Parathyroid adenoma (tissue), 2 donors: Measurements from ENCODE around the gene ELL.
A peak's percentile ranks its signal among the peaks of the same experiment; 100 is the strongest.

ENCODE experiments used
- H2AFZ ChIP-seq: fragments of 300-600 bp; sonication (generic); one replicate; pipeline ENCODE4 v1.7.0; 2017; ENCODE audit warnings: antibody characterized with exemption, mild to moderate bottlenecking
- H3K27ac ChIP-seq: fragments of 300-600 bp; sonication (generic); one replicate; pipeline ENCODE4 v1.7.0; 2017
- H3K27me3 ChIP-seq: fragments of 300-600 bp; sonication (generic); one replicate; pipeline ENCODE4 v1.7.0; 2017; ENCODE audit warnings: low read length; ENCODE audit not compliant: control insufficient read depth, insufficient read depth
- H3K36me3 ChIP-seq: fragments of 300-600 bp; sonication (generic); one replicate; pipeline ENCODE4 v1.7.0; 2017; ENCODE audit warnings: low read length; ENCODE audit not compliant: control insufficient read depth, insufficient read depth
- H3K4me1 ChIP-seq: fragments of 300-600 bp; sonication (generic); one replicate; pipeline ENCODE4 v1.7.0; 2017; ENCODE audit warnings: control low read depth
- H3K4me2 ChIP-seq: fragments of 300-600 bp; sonication (generic); one replicate; pipeline ENCODE4 v1.7.0; 2017; ENCODE audit warnings: low read length
- H3K4me3 ChIP-seq: fragments of 300-600 bp; sonication (generic); one replicate; pipeline ENCODE4 v1.7.0; 2017; ENCODE audit warnings: low read depth, low read length
- H3K79me2 ChIP-seq: fragments of 300-600 bp; sonication (generic); one replicate; pipeline ENCODE4 v1.7.0; 2017; ENCODE audit warnings: control low read depth
- H3K9ac ChIP-seq: fragments of 300-600 bp; sonication (generic); one replicate; pipeline ENCODE4 v1.7.0; 2017; ENCODE audit warnings: mild to moderate bottlenecking
- H3K9me3 ChIP-seq: fragments of 300-600 bp; sonication (generic); one replicate; pipeline ENCODE4 v1.7.0; 2017; ENCODE audit warnings: low read length; ENCODE audit not compliant: control insufficient read depth
- CTCF ChIP-seq: fragments of 300-600 bp; sonication (generic); IDR thresholded peaks from one replicate; pipeline ENCODE4 v1.7.0; 2017; ENCODE audit warnings: antibody characterized with exemption, mild to moderate bottlenecking
- donor health status: primary hyperparathyroidism.

Gene ELL

DNA sequence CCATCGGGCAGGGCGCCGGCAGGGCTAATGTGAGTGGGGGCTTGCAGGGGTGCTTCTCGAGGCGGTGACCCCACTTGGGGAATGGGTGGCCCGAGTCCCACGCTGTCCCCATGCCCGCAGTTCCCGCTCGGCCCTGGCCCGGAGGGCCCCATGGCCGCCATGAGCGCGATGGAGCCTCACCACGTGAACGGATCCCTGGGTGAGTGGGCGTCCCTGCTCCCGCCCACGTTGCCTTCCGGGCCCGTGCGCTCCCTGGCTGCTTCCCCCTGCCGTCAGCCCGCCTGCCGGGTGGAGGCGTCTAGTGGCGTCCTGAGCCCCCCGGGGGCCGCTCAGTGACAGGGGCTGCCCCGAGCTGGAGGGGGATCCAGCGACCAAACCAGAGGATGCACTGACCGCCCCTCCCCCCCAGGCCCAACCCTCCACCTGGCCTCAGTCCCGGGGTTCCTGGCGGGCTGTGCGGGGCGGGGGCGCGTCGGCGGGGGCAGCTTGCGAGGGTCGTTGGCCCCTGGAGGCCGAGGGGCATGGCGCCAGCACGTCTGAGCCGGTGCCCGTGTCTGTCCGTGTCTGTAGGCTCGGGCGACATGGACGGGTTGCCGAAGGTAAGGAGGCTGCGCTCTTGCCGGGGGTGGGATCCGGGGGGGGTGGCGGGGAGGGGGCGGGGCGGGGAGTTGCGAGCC is 88.7 kb downstream of the ELL start:
- no peaks in the 10 kb centered on the region for H3K9me3 ChIP-seq
- TF ChIP-seq CTCF: no peak
- no peak overlapping the region for H3K9ac ChIP-seq

DNA sequence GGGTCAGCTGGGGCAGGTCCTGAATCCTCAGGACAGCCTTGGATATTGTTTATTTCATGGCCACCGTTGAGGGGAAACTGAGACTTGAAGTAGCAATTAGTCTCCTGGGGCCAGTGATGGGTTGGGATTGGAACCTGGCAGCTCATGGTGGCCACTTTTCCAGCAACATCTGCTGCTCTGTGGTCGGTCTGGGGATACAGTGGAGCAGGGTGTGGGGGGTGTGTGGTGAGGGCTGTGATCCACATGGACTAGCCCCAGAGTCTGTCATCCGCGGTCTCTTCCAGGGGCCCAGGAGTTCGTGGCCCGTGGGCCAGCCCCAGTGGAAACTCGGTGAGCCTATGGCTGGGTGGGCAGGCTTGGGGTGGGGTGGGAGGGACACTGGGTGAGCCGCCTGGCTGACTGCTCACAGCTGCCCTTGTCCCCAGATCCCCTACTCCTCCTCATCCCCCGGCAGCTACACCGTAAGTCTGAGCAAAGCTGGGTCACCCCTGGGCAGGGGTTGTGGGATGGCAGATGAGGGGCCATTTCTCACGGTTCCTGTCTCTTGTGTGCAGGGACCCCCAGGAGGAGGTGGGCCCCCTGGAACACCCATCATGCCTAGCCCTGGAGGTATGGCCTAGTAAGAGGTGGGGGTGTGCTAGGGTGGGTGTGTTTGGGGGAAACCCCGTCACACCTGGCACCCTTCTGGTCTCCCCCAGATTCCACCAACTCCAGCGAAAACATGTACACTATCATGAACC is 89.4 kb downstream of the ELL start:
- H3K9me3 ChIP-seq: no peaks in the 10 kb centered on the region
- TF ChIP-seq CTCF: no peak
- no peaks in the 10 kb centered on the region for H3K27me3 ChIP-seq
- H2AFZ ChIP-seq: peak overlapping the region; percentile 75
- H3K4me2 ChIP-seq: peak overlapping the region; percentile 93
- peak overlapping the region; percentile 78 for H3K4me3 ChIP-seq
- peak overlapping the region; percentile 84 for H3K27ac ChIP-seq
- no peak overlapping the region for H3K9ac ChIP-seq
- H3K4me1 ChIP-seq: peaks cover 19% of the 10 kb centered on the region
- no peaks in the 10 kb centered on the region for H3K36me3 ChIP-seq
- H3K79me2 ChIP-seq: peaks cover 7% of the 10 kb centered on the region

More for the DNA sequence above, 88.7 kb downstream of the ELL start:
- peak overlapping the region; percentile 84 for H3K27ac ChIP-seq
- H2AFZ ChIP-seq: peak overlapping the region; percentile 75
- peaks cover 7% of the 10 kb centered on the region for H3K79me2 ChIP-seq
- H3K4me3 ChIP-seq: peak overlapping the region; percentile 78
- H3K4me1 ChIP-seq: peaks cover 19% of the 10 kb centered on the region
- no peaks in the 10 kb centered on the region for H3K36me3 ChIP-seq
- H3K4me2 ChIP-seq: peak overlapping the region; percentile 93
- H3K27me3 ChIP-seq: no peaks in the 10 kb centered on the region

GRCh38 chr19:18431351-18432197 is 90.3 kb downstream of the ELL start:
- Histone ChIP-seq H3K9me3 (no peaks in the 10 kb centered on the region), H2AFZ (no peak overlapping the region), H3K27ac (no peak overlapping the region), H3K4me3 (no peak overlapping the region), H3K9ac (no peak overlapping the region), H3K36me3 (no peaks in the 10 kb centered on the region), H3K27me3 (no peaks in the 10 kb centered on the region), H3K4me2 (peak overlapping the region; percentile 2), H3K79me2 (peaks cover 7% of the 10 kb centered on the region), H3K4me1 (peaks cover 19% of the 10 kb centered on the region)
- no peak for TF ChIP-seq CTCF

DNA sequence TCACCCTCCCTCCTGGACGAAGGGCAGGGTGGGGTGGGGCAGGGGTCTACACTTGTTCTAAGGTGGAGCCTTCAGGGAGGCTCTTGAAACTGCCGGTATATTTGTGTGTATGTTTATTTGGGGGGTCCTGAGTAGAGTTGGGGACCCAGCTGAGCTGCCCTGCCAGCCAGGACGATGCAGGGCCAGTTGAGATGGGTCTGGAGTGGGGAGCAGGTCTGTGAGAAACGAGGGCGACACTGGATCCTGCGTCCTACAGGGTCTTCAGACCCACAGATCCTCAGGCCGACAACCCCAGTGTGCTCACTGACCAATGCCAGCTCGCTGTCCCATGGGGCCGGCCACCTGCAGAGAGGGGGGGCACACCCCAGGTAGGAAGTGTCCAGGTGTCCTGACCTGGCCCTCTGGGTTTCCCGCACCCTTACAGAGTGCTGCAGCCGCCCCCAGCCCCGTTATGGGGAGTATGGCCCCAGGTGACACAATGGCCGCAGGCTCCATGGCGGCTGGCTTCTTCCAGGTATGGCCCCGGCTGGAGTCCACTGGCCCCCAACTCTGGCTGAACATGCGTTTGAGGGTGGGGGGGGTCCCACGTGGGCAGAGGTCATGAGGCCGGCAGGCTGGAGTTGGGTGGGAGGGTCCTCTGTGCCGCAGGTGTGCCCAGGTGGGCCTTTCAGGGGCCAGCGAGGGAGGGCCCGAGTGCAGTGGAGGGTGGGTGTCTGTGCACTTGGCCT is 91.3 kb downstream of the ELL start:
- Histone ChIP-seq H3K79me2 (peaks cover 7% of the 10 kb centered on the region), H3K27me3 (no peaks in the 10 kb centered on the region), H3K4me3 (no peak overlapping the region), H3K9me3 (no peaks in the 10 kb centered on the region), H3K9ac (no peak overlapping the region), H2AFZ (no peak overlapping the region), H3K4me1 (peaks cover 22% of the 10 kb centered on the region), H3K27ac (no peak overlapping the region), H3K36me3 (no peaks in the 10 kb centered on the region), H3K4me2 (no peak overlapping the region)
- no peak for TF ChIP-seq CTCF
